ENCODE data around the gene EGFL7.

EGFL7 gene

DNA sequence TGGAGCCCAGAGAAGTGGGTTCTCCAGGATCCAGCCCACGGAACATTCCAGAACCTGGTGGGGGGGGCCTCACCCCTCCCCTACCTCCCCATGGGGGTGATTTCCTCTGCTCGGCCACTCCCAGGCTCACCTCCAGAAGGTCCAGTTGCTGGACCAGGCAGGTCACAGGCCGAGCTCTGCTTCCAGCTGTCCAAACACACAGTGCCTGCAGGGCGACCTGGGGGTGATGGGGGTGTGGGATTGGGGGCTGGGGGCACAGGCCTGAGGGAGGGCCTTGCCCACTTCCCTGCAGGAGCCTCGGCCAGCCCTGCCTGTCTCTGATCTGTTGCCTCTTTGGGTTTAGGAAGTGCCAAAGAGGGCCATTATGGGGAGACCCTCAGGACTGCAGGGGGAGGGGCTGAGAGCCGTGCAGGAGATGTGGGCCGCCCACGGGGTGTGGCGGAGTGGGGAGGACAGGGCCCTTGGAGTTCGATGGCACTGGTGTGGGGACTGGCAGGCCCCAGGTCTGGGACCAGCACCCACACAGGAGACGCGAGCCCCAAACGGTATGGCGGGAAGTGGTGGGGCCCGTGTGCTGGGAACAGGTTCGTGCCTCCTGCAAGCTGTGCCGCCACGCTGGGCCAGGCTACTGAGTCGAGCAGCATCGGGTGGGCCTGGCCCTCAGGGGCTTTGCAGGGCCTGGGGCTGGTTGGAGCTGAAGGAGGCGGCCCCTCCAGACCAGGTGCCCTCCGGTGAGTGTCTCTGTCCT, 45.6 kb upstream of the EGFL7 start:
- H3K36me3 ChIP-seq (ENCODE audit: control insufficient read depth in 2 of 2, insufficient read depth in 1 of 2, low read length in 2 of 2), result no peaks in the 10 kb centered on the region
- H3K4me3 ChIP-seq (ENCODE audit: low read depth, low read length), result no peak overlapping the region
- CTCF ChIA-PET, result interaction anchor here (1.4 to 2.3 kb wide), 3 partner anchors 129 to 133 kb away, joined by 5 to 6 read pairs (median 5); no protein-coding TSS in a partner anchor
- no peaks in the 10 kb centered on the region for H3K4me1 ChIP-seq (ENCODE audit: control insufficient read depth, insufficient read depth, low read length)
- POLR2A ChIA-PET, result no interaction called here
- no peaks in the 10 kb centered on the region for H3K9me3 ChIP-seq (ENCODE audit: control insufficient read depth, insufficient read depth, low read depth, low read length)
- H3K27ac ChIP-seq (ENCODE audit: extremely low read depth, low read depth, low read length), result no peak overlapping the region
- TF ChIP-seq ZFHX2 (tag by site-specific recombination; conservative IDR thresholded peaks at IDR 0.05) (peak; percentile 40; the same call in 1 of the 2 replicates), ZFP69B (tag by site-specific recombination; IDR thresholded peaks at IDR 0.05) (0 out of 2 replicates have a peak, but pooled peaks have one; percentile 50), ZBTB7A (tag by site-specific recombination; IDR thresholded peaks at IDR 0.05; ENCODE audit: low read depth) (no peak), ZNF302 (tag by site-specific recombination; IDR thresholded peaks at IDR 0.05; ENCODE audit: low read depth) (no peak), ZNF555 (tag by site-specific recombination; conservative IDR thresholded peaks at IDR 0.05) (no peak), KLF8 (tag by site-specific recombination; IDR thresholded peaks at IDR 0.05) (no peak), ZSCAN16 (tag by site-specific recombination; IDR thresholded peaks at IDR 0.05) (no peak), ZNF19 (tag by site-specific recombination; IDR thresholded peaks at IDR 0.05; ENCODE audit: low read depth) (no peak), ZNF335 (tag by site-specific recombination; conservative IDR thresholded peaks at IDR 0.05) (no peak), YY1 (tag by site-specific recombination; IDR thresholded peaks at IDR 0.05) (no peak), GLIS2 (tag by site-specific recombination; IDR thresholded peaks at IDR 0.05) (peak; percentile 18; the same call in 1 of the 2 replicates), ZNF169 (tag by site-specific recombination; IDR thresholded peaks at IDR 0.05) (no peak), ZNF324 (tag by site-specific recombination; IDR thresholded peaks at IDR 0.05) (no peak), ZNF843 (tag by site-specific recombination; IDR thresholded peaks at IDR 0.05) (no peak)
- TF ChIP-seq, protein P1, sequence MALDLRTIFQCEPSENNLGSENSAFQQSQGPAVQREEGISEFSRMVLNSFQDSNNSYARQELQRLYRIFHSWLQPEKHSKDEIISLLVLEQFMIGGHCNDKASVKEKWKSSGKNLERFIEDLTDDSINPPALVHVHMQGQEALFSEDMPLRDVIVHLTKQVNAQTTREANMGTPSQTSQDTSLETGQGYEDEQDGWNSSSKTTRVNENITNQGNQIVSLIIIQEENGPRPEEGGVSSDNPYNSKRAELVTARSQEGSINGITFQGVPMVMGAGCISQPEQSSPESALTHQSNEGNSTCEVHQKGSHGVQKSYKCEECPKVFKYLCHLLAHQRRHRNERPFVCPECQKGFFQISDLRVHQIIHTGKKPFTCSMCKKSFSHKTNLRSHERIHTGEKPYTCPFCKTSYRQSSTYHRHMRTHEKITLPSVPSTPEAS (tag by site-specific recombination; IDR thresholded peaks at IDR 0.05), result no peak
- TF ChIP-seq, protein P2, sequence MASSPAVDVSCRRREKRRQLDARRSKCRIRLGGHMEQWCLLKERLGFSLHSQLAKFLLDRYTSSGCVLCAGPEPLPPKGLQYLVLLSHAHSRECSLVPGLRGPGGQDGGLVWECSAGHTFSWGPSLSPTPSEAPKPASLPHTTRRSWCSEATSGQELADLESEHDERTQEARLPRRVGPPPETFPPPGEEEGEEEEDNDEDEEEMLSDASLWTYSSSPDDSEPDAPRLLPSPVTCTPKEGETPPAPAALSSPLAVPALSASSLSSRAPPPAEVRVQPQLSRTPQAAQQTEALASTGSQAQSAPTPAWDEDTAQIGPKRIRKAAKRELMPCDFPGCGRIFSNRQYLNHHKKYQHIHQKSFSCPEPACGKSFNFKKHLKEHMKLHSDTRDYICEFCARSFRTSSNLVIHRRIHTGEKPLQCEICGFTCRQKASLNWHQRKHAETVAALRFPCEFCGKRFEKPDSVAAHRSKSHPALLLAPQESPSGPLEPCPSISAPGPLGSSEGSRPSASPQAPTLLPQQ (tag by site-specific recombination; IDR thresholded peaks at IDR 0.05), result 0 out of 2 replicates have a peak, but pooled peaks have one; percentile 14
- TF ChIP-seq, protein P3, sequence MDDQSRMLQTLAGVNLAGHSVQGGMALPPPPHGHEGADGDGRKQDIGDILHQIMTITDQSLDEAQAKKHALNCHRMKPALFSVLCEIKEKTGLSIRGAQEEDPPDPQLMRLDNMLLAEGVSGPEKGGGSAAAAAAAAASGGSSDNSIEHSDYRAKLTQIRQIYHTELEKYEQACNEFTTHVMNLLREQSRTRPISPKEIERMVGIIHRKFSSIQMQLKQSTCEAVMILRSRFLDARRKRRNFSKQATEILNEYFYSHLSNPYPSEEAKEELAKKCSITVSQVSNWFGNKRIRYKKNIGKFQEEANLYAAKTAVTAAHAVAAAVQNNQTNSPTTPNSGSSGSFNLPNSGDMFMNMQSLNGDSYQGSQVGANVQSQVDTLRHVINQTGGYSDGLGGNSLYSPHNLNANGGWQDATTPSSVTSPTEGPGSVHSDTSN (CRISPR knock-in tag; IDR thresholded peaks at IDR 0.05), result no peak
- TF ChIP-seq, protein P4, sequence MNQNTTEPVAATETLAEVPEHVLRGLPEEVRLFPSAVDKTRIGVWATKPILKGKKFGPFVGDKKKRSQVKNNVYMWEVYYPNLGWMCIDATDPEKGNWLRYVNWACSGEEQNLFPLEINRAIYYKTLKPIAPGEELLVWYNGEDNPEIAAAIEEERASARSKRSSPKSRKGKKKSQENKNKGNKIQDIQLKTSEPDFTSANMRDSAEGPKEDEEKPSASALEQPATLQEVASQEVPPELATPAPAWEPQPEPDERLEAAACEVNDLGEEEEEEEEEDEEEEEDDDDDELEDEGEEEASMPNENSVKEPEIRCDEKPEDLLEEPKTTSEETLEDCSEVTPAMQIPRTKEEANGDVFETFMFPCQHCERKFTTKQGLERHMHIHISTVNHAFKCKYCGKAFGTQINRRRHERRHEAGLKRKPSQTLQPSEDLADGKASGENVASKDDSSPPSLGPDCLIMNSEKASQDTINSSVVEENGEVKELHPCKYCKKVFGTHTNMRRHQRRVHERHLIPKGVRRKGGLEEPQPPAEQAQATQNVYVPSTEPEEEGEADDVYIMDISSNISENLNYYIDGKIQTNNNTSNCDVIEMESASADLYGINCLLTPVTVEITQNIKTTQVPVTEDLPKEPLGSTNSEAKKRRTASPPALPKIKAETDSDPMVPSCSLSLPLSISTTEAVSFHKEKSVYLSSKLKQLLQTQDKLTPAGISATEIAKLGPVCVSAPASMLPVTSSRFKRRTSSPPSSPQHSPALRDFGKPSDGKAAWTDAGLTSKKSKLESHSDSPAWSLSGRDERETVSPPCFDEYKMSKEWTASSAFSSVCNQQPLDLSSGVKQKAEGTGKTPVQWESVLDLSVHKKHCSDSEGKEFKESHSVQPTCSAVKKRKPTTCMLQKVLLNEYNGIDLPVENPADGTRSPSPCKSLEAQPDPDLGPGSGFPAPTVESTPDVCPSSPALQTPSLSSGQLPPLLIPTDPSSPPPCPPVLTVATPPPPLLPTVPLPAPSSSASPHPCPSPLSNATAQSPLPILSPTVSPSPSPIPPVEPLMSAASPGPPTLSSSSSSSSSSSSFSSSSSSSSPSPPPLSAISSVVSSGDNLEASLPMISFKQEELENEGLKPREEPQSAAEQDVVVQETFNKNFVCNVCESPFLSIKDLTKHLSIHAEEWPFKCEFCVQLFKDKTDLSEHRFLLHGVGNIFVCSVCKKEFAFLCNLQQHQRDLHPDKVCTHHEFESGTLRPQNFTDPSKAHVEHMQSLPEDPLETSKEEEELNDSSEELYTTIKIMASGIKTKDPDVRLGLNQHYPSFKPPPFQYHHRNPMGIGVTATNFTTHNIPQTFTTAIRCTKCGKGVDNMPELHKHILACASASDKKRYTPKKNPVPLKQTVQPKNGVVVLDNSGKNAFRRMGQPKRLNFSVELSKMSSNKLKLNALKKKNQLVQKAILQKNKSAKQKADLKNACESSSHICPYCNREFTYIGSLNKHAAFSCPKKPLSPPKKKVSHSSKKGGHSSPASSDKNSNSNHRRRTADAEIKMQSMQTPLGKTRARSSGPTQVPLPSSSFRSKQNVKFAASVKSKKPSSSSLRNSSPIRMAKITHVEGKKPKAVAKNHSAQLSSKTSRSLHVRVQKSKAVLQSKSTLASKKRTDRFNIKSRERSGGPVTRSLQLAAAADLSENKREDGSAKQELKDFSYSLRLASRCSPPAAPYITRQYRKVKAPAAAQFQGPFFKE (tag by site-specific recombination; IDR thresholded peaks at IDR 0.05; ENCODE audit: borderline replicate concordance), result no peak

Data from HEK293 (cell line).